ENCODE data around the gene BCAP31. TPM values are rescaled to one million over a fixed set of nuclear protein-coding genes. Genes with fewer than 3 reads are reported as not detected.

The BCAP31 gene
- total RNA-seq, 4 donors from 2014 or later: 45.4 to 148 (median 101) TPM

DNA sequence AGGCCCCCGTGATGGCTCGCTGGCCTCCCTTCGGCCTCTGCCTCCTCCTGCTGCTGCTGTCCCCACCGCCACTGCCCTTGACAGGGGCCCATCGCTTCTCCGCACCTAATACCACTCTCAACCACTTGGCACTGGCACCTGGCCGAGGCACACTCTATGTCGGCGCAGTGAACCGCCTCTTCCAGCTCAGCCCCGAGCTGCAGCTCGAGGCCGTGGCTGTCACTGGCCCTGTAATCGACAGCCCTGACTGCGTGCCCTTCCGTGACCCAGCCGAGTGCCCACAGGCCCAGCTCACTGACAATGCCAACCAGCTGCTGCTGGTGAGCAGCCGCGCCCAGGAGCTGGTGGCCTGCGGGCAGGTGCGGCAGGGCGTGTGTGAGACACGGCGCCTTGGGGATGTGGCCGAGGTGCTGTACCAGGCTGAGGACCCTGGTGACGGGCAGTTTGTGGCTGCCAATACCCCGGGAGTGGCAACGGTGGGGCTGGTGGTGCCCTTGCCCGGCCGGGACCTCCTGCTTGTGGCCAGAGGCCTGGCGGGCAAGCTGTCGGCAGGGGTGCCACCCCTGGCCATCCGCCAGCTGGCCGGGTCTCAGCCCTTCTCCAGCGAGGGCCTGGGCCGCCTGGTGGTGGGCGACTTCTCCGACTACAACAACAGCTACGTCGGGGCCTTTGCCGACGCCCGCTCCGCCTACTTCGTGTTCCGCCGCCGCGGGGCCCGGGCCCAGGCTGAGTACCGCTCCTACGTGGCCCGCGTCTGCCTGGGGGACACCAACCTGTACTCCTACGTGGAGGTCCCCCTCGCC lies 42.9 kb upstream of the BCAP31 start:
- no peaks in the 10 kb centered on the region for H3K36me3 ChIP-seq
- H3K4me3 ChIP-seq: no peak overlapping the region
- no peaks in the 10 kb centered on the region for H3K9me3 ChIP-seq
- DNase-seq: peak in 1 of 3 donors; percentile 37
- no peak overlapping the region for H3K27ac ChIP-seq
- H3K4me1 ChIP-seq: no peaks in the 10 kb centered on the region
- H3K27me3 ChIP-seq: no peaks in the 10 kb centered on the region
- no peak for TF ChIP-seq CTCF (IDR thresholded peaks at IDR 0.05)

- Histone ChIP-seq H3K36me3 (no peaks in the 10 kb centered on the region), H3K4me1 (no peaks in the 10 kb centered on the region), H3K9me3 (no peaks in the 10 kb centered on the region), H3K27me3 (no peaks in the 10 kb centered on the region), H3K27ac (peak overlapping the region in 1 of 4 donors; percentile 59), H3K4me3 (no peak overlapping the region)
- TF ChIP-seq POLR2A (IDR thresholded peaks at IDR 0.05) (no peak), CTCF (IDR thresholded peaks at IDR 0.05) (no peak)
- peak in 1 of 3 donors; percentile 36 for DNase-seq
Measured at GRCh38 chrX:153766098-153766817, 42.1 kb upstream of the BCAP31 start.

DNA sequence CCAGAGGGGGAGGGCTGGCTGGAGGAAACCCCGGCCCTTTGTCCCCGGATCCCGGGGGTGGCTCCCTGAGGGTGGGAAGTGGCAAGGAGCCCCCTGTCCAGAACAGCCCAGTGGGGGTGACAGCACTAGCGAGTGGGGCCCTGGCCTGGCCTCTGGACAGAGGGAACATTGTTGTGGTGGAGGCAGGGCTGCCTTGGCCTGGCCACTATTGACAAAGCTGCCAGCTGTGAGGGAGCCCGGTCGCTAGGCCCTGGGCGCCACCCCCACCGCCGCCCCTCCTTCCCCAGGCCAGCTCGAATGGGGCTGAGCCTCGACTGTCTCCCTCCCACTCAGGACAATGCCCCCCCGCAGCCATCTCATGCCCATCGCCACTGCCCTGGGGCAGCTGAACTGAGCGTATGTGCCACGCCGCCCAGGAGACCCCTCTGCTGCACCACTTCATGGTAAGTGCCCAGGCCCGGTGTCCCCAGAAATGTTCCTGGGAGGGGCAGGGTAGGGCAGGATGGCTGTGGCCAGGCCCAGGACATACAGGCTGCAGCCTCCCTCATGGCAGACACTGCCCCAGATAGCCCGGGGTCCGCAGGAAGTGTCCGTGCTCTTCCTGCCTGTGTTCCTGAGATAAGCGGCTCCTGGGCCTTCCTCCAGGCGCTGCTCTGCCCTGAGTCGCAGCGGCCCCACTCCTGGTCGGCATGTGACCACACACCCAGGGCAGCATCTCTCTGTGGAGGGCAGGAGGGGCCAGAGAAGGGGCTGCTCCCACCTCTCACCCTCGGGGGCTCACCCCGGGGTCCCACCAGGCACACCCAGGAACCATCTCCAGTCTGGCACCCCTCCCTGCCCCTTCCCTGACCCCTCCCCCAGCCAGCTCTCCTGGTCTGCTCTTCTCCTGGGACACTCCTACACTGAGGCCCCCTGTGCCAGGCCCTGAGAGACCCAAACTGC lies 41.2 kb upstream of the BCAP31 start:
- Histone ChIP-seq H3K36me3 (no peaks in the 10 kb centered on the region), H3K9me3 (no peaks in the 10 kb centered on the region), H3K27me3 (no peaks in the 10 kb centered on the region), H3K4me1 (no peaks in the 10 kb centered on the region), H3K4me3 (no peak overlapping the region), H3K27ac (peak overlapping the region in 1 of 4 donors; percentile 59)
- DNase-seq: peak in 1 of 3 donors; percentile 28
- TF ChIP-seq CTCF (IDR thresholded peaks at IDR 0.05) (no peak), POLR2A (IDR thresholded peaks at IDR 0.05) (no peak)

DNA sequence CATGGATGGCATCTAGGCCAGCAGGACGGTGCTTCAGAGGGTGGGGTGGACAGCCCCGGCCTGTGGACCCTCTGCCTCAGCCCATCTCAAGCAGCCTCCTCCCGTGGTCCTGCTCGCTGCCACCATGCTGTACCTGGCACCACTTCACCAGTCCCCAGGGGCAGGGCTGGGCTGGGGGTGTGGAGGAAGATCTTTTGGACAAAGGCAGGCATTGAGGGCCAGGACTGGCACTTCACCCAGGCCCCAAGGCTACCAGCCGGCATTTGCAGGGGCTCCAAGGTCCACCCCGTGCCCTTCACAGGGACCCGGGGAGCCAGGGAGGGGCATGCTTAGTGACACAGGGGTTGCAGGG lies 40.6 kb upstream of the BCAP31 start:
- H3K4me3 ChIP-seq: no peak overlapping the region
- TF ChIP-seq CTCF (IDR thresholded peaks at IDR 0.05) (no peak), POLR2A (IDR thresholded peaks at IDR 0.05) (no peak)
- H3K36me3 ChIP-seq: no peaks in the 10 kb centered on the region
- no peaks in the 10 kb centered on the region for H3K9me3 ChIP-seq
- H3K27ac ChIP-seq: peak overlapping the region in 1 of 4 donors; percentile 5
- no peaks in the 10 kb centered on the region for H3K27me3 ChIP-seq
- peak in 1 of 3 donors; percentile 20 for DNase-seq
- H3K4me1 ChIP-seq: no peaks in the 10 kb centered on the region

GRCh38 chrX:153763989-153764755 lies 40.0 kb upstream of the BCAP31 start, which contains the start of gene PLXNB3:
Gene PLXNB3 (plus strand): TSS chrX:153764249. CDS start chrX:153765536, 1,287 bp downstream.
- H3K27ac ChIP-seq: peak within 1 kb of the TSS in 1 of 4 donors; percentile 5
- no peaks in the 10 kb centered on the region for H3K27me3 ChIP-seq
- TF ChIP-seq POLR2A (IDR thresholded peaks at IDR 0.05) (no peak), CTCF (IDR thresholded peaks at IDR 0.05) (peak; percentile 55 to 90 (median 82))
- peak within 1 kb of the TSS in 1 of 4 donors; percentile 22 for H3K4me3 ChIP-seq
- no peaks in the 10 kb centered on the region for H3K9me3 ChIP-seq
- H3K36me3 ChIP-seq: no peaks in the 10 kb centered on the region
- DNase-seq: peak; percentile 83 to 92 (median 84)
- no peaks in the 10 kb centered on the region for H3K4me1 ChIP-seq
